Endothelial cell of umbilical vein (primary cell): ENCODE measurements around the gene INKA1. TPM values are rescaled to one million over a fixed set of nuclear protein-coding genes. Genes with fewer than 3 reads are reported as not detected.

Experiments
- BruUV-seq: library from RNA; stranded (reverse); fragments of 400-500 nt; replicated peaks from 2 replicates; lab custom pipeline; 2021; lab: Mats Ljungman, UMichigan
- CTCF ChIA-PET: fragments of 300-600, 350-600 bp; sonication (Branson Sonifier 250); formaldehyde crosslinking; loops from one replicate; lab custom pipeline; 2021; ENCODE audit warnings: antibody characterized with exemption, inconsistent platforms; lab: Charles Lee
- POLR2A ChIA-PET: fragments of 300-600, 350-600 bp; sonication (Branson Sonifier 250); formaldehyde crosslinking; loops from one replicate; lab custom pipeline; 2021; ENCODE audit warnings: antibody characterized with exemption, inconsistent platforms; lab: Charles Lee
- DNase-seq: peaks from one replicate; pipeline ENCODE4 v3.0.0-alpha.2; 2011; ENCODE audit warnings: low read depth, low spot score
- FAIRE-seq: peaks from 2 replicates; lab custom pipeline; 2011; peaks lifted over from hg19 to GRCh38; lab: Jason Lieb, UNC
- H2AFZ ChIP-seq: 2 replicates; pipeline ENCODE4 v1.6.0; 2012; ENCODE audit warnings: low read depth, low read length, control low read depth, inconsistent platforms
- H3K27ac ChIP-seq: 2 replicates; pipeline ENCODE4 v1.5.1; 2011; ENCODE audit warnings: low read depth, mild to moderate bottlenecking, control low read depth, low read length, moderate library complexity; ENCODE audit not compliant: insufficient read depth
- H3K27me3 ChIP-seq, 2 experiments: 2 replicates each; pipeline versions ENCODE4 v1.6.0 to v1.6.1; 2011; ENCODE audit warnings: low read length in 2 of 2, mixed read lengths in 1 of 2; ENCODE audit not compliant: control insufficient read depth in 2 of 2, insufficient read depth in 2 of 2
- H3K36me3 ChIP-seq, 2 experiments: 2 replicates in 1 of 2; 3 replicates in 1 of 2; pipeline ENCODE4 v1.5.1; 2011; ENCODE audit warnings: low read length in 2 of 2, mild to moderate bottlenecking in 1 of 2, moderate library complexity in 1 of 2; ENCODE audit not compliant: control insufficient read depth in 2 of 2, insufficient read depth in 2 of 2; ENCODE audit errors: extremely low read depth in 1 of 2
- H3K4me1 ChIP-seq: 3 replicates; pipeline ENCODE4 v1.5.1; 2011; ENCODE audit warnings: mild to moderate bottlenecking, low read length; ENCODE audit not compliant: control insufficient read depth, insufficient read depth; ENCODE audit errors: extremely low read depth
- H3K4me2 ChIP-seq: 2 replicates; pipeline ENCODE4 v1.6.1; 2011; ENCODE audit warnings: low read length, control low read depth, mixed read lengths; ENCODE audit not compliant: insufficient read depth
- H3K4me3 ChIP-seq, 3 experiments: fragments of 200-600 bp in 1 of 3; sonication (generic), shearing (Covaris generic) in 1 of 3; replicated peaks in 1 of 3; 2 replicates each; pipeline ENCODE4 v1.5.1; 2011 to 2016; ENCODE audit warnings: control low read depth in 3 of 3, low read length in 3 of 3, mild to moderate bottlenecking in 2 of 3, inconsistent platforms in 1 of 3, low read depth in 1 of 3, moderate library complexity in 1 of 3; ENCODE audit not compliant: insufficient read depth in 1 of 3
- H3K79me2 ChIP-seq: 2 replicates; pipeline ENCODE4 v1.6.0; 2012; ENCODE audit warnings: low read length, inconsistent platforms; ENCODE audit not compliant: control insufficient read depth, insufficient read depth
- H3K9ac ChIP-seq: replicated peaks from 2 replicates; pipeline ENCODE3; 2011; ENCODE audit warnings: low read length, control low read depth; ENCODE audit not compliant: insufficient read depth; ENCODE audit errors: extremely low read depth
- H3K9me1 ChIP-seq: replicated peaks from 3 replicates; pipeline ENCODE4 v1.6.0; 2011; ENCODE audit warnings: mild to moderate bottlenecking, low read length; ENCODE audit not compliant: control insufficient read depth, insufficient read depth; ENCODE audit errors: extremely low read depth
- H3K9me3 ChIP-seq: replicated peaks from 2 replicates; pipeline ENCODE4 v1.5.1; 2012; ENCODE audit warnings: low read length, inconsistent platforms; ENCODE audit not compliant: control insufficient read depth, insufficient read depth
- H4K20me1 ChIP-seq: replicated peaks from 2 replicates; pipeline ENCODE3; 2011; ENCODE audit warnings: mild to moderate bottlenecking, low read length; ENCODE audit not compliant: control insufficient read depth, insufficient read depth; ENCODE audit errors: extremely low read depth
- EZH2 ChIP-seq: IDR thresholded peaks from 2 replicates; pipeline ENCODE4 v1.6.1; 2012; ENCODE audit warnings: borderline replicate concordance, low read depth, mild to moderate bottlenecking, moderate library complexity, low read length, inconsistent platforms; ENCODE audit not compliant: severe bottlenecking
- FOS ChIP-seq: IDR thresholded peaks from 2 replicates; pipeline ENCODE4 v1.6.1; 2011; ENCODE audit warnings: mild to moderate bottlenecking, low read length, moderate library complexity, borderline replicate concordance; ENCODE audit not compliant: insufficient read depth
- GATA2 ChIP-seq: IDR thresholded peaks from 2 replicates; pipeline ENCODE4 v1.7.0; 2011; ENCODE audit warnings: low read depth, mild to moderate bottlenecking, moderate library complexity, mixed read lengths, low read length; ENCODE audit not compliant: insufficient read length, insufficient read depth
- JUN ChIP-seq: IDR thresholded peaks from 2 replicates; pipeline ENCODE4 v1.6.1; 2011; ENCODE audit warnings: borderline replicate concordance, low read depth; ENCODE audit not compliant: insufficient read length, insufficient read depth
- MYC ChIP-seq: IDR thresholded peaks from one replicate; pipeline ENCODE4 v1.6.1; 2011; ENCODE audit warnings: mild to moderate bottlenecking, low read depth, low read length
- POLR2A ChIP-seq: IDR thresholded peaks from 2 replicates; pipeline ENCODE4 v1.6.1; 2012; ENCODE audit warnings: low read depth, mild to moderate bottlenecking, control low read depth, low read length
- POLR2AphosphoS5 ChIP-seq: IDR thresholded peaks from 2 replicates; pipeline ENCODE4 v1.6.1; 2012; ENCODE audit warnings: low read depth, mild to moderate bottlenecking, control low read depth, low read length, moderate library complexity; ENCODE audit not compliant: insufficient read depth
- dilution Hi-C: fragments of 300-500 bp; cut with MboI; formaldehyde crosslinking; loops from one replicate; pipeline ENCODE4 v1.15.0; 2019; ENCODE audit warnings: low sequenced_read_pairs; ENCODE audit not compliant: extremely low pct_ligation_motif_present
- intact Hi-C: fragments of 100-400 bp; cut with micrococcal nuclease; formaldehyde crosslinking; loops from one replicate; pipeline ENCODE4 v1.10.0; 2022
- polyA plus RNA-seq, 4 experiments: library from polyadenylated mRNA; depleted of rRNA in 3 of 4; stranded (reverse) in 3 of 4; unstranded in 1 of 4; fragments of >200 nt; gene quantifications; 2 replicates each; pipeline versions ENCODE4 v1.2.1 to v1.2.3, GENCODE V29; 2011 to 2012; ENCODE audit warnings: missing spikeins in 1 of 4
- total RNA-seq: library from RNA; stranded (reverse); gene quantifications from 2 replicates; pipeline ENCODE4 v1.2.3, GENCODE V29; 2021
- TF ChIP-seq, protein P1 (sequence below), 2 donors: IDR thresholded peaks; 1 replicate in 1 of 2; 2 replicates in 1 of 2; pipeline ENCODE4 v1.5.1; 2011; ENCODE audit warnings: low read length in 2 of 2, mild to moderate bottlenecking in 2 of 2, moderate library complexity in 2 of 2, control low read depth in 1 of 2, inconsistent platforms in 1 of 2, low read depth in 1 of 2; ENCODE audit not compliant: insufficient read depth in 1 of 2; ENCODE audit errors: extremely low read depth in 1 of 2
- TF ChIP-seq, protein P2 (sequence below): IDR thresholded peaks from 2 replicates; pipeline ENCODE4 v1.6.1; 2011; ENCODE audit not compliant: insufficient read depth, insufficient read length

INKA1 gene
- total and polyA plus RNA-seq, 2 donors (not counting 3 experiments of a cell fraction or from before 2014, with no cell fraction given) = 24.0 to 37.8 TPM

GRCh38 chr3:49844464-49845183, 41.6 kb downstream of the INKA1 start:
- TF ChIP-seq, protein P1, sequence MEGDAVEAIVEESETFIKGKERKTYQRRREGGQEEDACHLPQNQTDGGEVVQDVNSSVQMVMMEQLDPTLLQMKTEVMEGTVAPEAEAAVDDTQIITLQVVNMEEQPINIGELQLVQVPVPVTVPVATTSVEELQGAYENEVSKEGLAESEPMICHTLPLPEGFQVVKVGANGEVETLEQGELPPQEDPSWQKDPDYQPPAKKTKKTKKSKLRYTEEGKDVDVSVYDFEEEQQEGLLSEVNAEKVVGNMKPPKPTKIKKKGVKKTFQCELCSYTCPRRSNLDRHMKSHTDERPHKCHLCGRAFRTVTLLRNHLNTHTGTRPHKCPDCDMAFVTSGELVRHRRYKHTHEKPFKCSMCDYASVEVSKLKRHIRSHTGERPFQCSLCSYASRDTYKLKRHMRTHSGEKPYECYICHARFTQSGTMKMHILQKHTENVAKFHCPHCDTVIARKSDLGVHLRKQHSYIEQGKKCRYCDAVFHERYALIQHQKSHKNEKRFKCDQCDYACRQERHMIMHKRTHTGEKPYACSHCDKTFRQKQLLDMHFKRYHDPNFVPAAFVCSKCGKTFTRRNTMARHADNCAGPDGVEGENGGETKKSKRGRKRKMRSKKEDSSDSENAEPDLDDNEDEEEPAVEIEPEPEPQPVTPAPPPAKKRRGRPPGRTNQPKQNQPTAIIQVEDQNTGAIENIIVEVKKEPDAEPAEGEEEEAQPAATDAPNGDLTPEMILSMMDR (IDR thresholded peaks at IDR 0.05; ENCODE audit: extremely low read depth in 1 of 2, insufficient read depth in 1 of 2, low read depth in 1 of 2, low read length in 2 of 2) = no peak
- TF ChIP-seq, protein P2, sequence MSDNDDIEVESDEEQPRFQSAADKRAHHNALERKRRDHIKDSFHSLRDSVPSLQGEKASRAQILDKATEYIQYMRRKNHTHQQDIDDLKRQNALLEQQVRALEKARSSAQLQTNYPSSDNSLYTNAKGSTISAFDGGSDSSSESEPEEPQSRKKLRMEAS = no peak
- no peak for TF ChIP-seq POLR2AphosphoS5
- TF ChIP-seq GATA2 = no peak
- no peak for TF ChIP-seq EZH2
- TF ChIP-seq POLR2A = no peak
- no peak for TF ChIP-seq MYC
- no peak for TF ChIP-seq FOS
- no peak for TF ChIP-seq JUN
- H3K79me2 ChIP-seq = no peaks in the 10 kb centered on the region
- intact Hi-C loops = no loop called here
- no peak overlapping the region for H3K9ac ChIP-seq
- no TSS peak for BruUV-seq
- H3K9me1 ChIP-seq = no peaks in the 10 kb centered on the region
- H3K4me1 ChIP-seq = peaks cover 11% of the 10 kb centered on the region
- no peak for FAIRE-seq
- no peaks in the 10 kb centered on the region for H4K20me1 ChIP-seq
- no peaks in the 10 kb centered on the region for H3K9me3 ChIP-seq
- no peak overlapping the region for H3K4me2 ChIP-seq
- dilution Hi-C loops = no loop called here
- no peak overlapping the region for H2AFZ ChIP-seq
- H3K27ac ChIP-seq = no peak overlapping the region
- CTCF ChIA-PET = interaction anchor here (0.9 to 2.9 kb wide), 4 partner anchors 18 to 42 kb away, joined by 3 to 16 read pairs (median 6); partner anchors contain the start of gene INKA1
- POLR2A ChIA-PET = no interaction called here
- peaks cover 0 to 2% of the 10 kb centered on the region in 2 experiments for H3K36me3 ChIP-seq
- no peaks in the 10 kb centered on the region for H3K27me3 ChIP-seq
- no peak for DNase-seq
- no peak overlapping the region for H3K4me3 ChIP-seq
